Esophagus muscularis mucosa (tissue), 4 donors: ENCODE results near the gene UBE2D3. TPM values are rescaled to one million over a fixed set of nuclear protein-coding genes. Genes with fewer than 3 reads are reported as not detected.

Experiments
- DNase-seq: peaks from one replicate; pipeline ENCODE4 v3.0.0-alpha.2; 2017; ENCODE audit errors: extremely low spot score
- H3K27ac ChIP-seq, 4 donors: fragments of 200-600 bp; sonication (generic); replicated peaks in 1 of 4; 1 replicate in 3 of 4; 2 replicates in 1 of 4; pipeline ENCODE4 v1.5.1; 2016 to 2019; ENCODE audit warnings: mild to moderate bottlenecking in 1 of 4
- H3K27me3 ChIP-seq, 4 donors: fragments of 200-600 bp; sonication (generic); one replicate each; pipeline versions ENCODE4 v1.5.1 to v1.6.0; 2016 to 2019
- H3K36me3 ChIP-seq, 4 donors: fragments of 200-600 bp; sonication (generic); one replicate each; pipeline ENCODE4 v1.5.1; 2016 to 2019
- H3K4me1 ChIP-seq, 4 donors: fragments of 200-600 bp; sonication (generic); one replicate each; pipeline ENCODE4 v1.5.1; 2016 to 2019
- H3K4me3 ChIP-seq, 4 donors: fragments of 200-600 bp; sonication (generic); 1 replicate in 2 of 4; 2 replicates in 2 of 4; pipeline ENCODE4 v1.5.1; 2016 to 2019; ENCODE audit warnings: mild to moderate bottlenecking in 4 of 4, moderate library complexity in 1 of 4
- H3K9me3 ChIP-seq, 4 donors: fragments of 200-600 bp; sonication (generic); 1 replicate in 3 of 4; 2 replicates in 1 of 4; pipeline ENCODE4 v1.5.1; 2016 to 2019
- EP300 ChIP-seq: sonication (generic); formaldehyde crosslinking; IDR thresholded peaks from one replicate; pipeline ENCODE4 v1.6.1; 2017; ENCODE audit warnings: antibody characterized with exemption
- POLR2A ChIP-seq: fragments of 450-650 bp; IDR thresholded peaks from one replicate; pipeline ENCODE4 v1.6.1; 2017; ENCODE audit warnings: antibody characterized with exemption, moderate library complexity, mild to moderate bottlenecking, low read depth
- POLR2AphosphoS5 ChIP-seq, 2 donors: sonication (generic); formaldehyde crosslinking; IDR thresholded peaks; one replicate each; pipeline ENCODE4 v1.6.1; 2017; ENCODE audit warnings: antibody characterized with exemption in 2 of 2
- WGBS: methylation state at CpG from one replicate; pipeline ENCODE4 v1.1.5; 2018; 5-methylcytosine and 5-hydroxymethylcytosine counted together
- intact Hi-C: fragments of 100-400 bp; cut with DNase I; formaldehyde crosslinking; loops from one replicate; pipeline ENCODE4 v1.15.1; 2023
- total RNA-seq, 4 donors: library from RNA; depleted of rRNA; stranded (reverse); fragments of >200 nt; gene quantifications; one replicate each; pipeline versions ENCODE4 v1.1.0 to v1.2.1, GENCODE V29; 2016
- TF ChIP-seq, protein P1 (sequence below), 3 experiments: fragments of 200-600 bp in 2 of 3; fragments of 450-650 bp in 1 of 3; sonication (generic) in 2 of 3; IDR thresholded peaks; one replicate each; pipeline ENCODE4 v1.5.1; 2017 to 2019; ENCODE audit warnings: antibody characterized with exemption in 3 of 3, mild to moderate bottlenecking in 2 of 3, moderate library complexity in 1 of 3

Gene UBE2D3
- total RNA-seq, 4 donors from 2014 or later: 332 to 438 (median 394) TPM

DNA sequence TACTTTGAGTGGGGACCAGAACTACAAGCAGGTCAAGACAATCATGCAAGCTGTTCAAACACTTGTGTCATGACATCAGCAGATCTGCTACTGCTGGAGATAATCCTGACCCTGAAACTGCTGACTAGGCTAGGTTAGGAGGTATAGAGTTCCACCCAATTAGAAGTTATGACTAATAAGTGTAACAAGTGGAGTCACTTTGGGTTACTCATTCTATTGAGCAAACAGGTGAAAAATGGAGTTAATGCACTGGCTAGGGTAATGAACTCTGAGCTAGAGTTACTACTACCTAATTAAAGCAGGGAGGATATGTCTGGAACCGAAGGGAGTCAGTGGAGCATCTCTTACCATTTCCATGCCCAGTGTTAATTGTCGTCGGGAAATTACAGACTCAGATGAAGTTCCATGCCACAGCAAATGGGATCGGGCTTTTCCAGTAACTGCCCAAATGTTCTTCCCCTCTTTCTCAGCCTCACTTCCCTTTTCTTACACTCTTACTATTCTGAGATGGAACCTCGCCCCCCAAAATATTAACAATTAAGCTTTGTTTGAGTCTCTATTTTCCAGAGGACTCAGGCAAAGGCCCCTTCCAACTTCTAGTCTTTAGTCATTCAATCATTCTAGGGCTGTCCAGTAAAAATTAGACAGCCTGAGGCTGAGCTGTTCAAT is 46.7 kb downstream of the UBE2D3 start:
- no peak overlapping the region for H3K4me3 ChIP-seq
- no peak for DNase-seq
- no peaks in the 10 kb centered on the region for H3K27me3 ChIP-seq
- TF ChIP-seq EP300: no peak
- TF ChIP-seq, protein P1, sequence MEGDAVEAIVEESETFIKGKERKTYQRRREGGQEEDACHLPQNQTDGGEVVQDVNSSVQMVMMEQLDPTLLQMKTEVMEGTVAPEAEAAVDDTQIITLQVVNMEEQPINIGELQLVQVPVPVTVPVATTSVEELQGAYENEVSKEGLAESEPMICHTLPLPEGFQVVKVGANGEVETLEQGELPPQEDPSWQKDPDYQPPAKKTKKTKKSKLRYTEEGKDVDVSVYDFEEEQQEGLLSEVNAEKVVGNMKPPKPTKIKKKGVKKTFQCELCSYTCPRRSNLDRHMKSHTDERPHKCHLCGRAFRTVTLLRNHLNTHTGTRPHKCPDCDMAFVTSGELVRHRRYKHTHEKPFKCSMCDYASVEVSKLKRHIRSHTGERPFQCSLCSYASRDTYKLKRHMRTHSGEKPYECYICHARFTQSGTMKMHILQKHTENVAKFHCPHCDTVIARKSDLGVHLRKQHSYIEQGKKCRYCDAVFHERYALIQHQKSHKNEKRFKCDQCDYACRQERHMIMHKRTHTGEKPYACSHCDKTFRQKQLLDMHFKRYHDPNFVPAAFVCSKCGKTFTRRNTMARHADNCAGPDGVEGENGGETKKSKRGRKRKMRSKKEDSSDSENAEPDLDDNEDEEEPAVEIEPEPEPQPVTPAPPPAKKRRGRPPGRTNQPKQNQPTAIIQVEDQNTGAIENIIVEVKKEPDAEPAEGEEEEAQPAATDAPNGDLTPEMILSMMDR (IDR thresholded peaks at IDR 0.05): no peak
- no peak for TF ChIP-seq POLR2AphosphoS5 (IDR thresholded peaks at IDR 0.05)
- TF ChIP-seq POLR2A: no peak
- WGBS: 77% methylated on average over 5 of the region's 5 CpGs
- no peaks in the 10 kb centered on the region for H3K4me1 ChIP-seq
- intact Hi-C loops: no loop called here
- H3K27ac ChIP-seq: no peak overlapping the region
- H3K9me3 ChIP-seq: no peaks in the 10 kb centered on the region
- H3K36me3 ChIP-seq: no peaks in the 10 kb centered on the region

- Histone ChIP-seq H3K4me1 (no peaks in the 10 kb centered on the region), H3K9me3 (no peaks in the 10 kb centered on the region), H3K36me3 (no peaks in the 10 kb centered on the region), H3K4me3 (no peak overlapping the region), H3K27me3 (no peaks in the 10 kb centered on the region), H3K27ac (no peak overlapping the region)
- DNase-seq: no peak
- WGBS: 60% methylated on average over 4 of the region's 4 CpGs
- TF ChIP-seq POLR2AphosphoS5 (IDR thresholded peaks at IDR 0.05) (no peak), POLR2A (no peak), EP300 (no peak)
- TF ChIP-seq, protein P1 (IDR thresholded peaks at IDR 0.05): no peak
- intact Hi-C loops: no loop called here
Observed at GRCh38 chr4:102779204-102779603, 48.1 kb downstream of the UBE2D3 start.

DNA sequence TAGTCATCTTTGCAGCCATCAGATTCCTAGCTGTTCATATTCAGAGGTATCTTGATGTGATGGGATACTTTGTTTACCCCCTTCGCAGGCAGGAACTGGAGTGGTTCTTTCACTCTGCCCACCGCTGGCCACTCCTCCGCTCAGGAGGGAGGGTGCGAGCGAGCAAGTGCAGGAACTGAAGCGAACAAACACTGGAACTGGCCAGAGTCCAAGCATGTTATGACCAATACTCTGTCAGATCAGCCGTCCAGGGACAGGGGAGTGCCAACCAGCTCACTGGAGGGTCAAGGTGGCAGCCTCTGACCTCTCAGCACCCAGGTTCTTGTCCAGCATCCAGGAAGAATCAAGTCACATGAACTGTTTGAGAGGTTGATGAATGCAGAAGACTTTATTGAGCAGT is 48.6 kb downstream of the UBE2D3 start:
- no peaks in the 10 kb centered on the region for H3K27me3 ChIP-seq
- intact Hi-C loops: no loop called here
- 75% methylated on average over 7 of the region's 7 CpGs for WGBS
- no peaks in the 10 kb centered on the region for H3K36me3 ChIP-seq
- H3K9me3 ChIP-seq: no peaks in the 10 kb centered on the region
- H3K27ac ChIP-seq: no peak overlapping the region
- H3K4me3 ChIP-seq: no peak overlapping the region
- no peak for TF ChIP-seq POLR2A
- TF ChIP-seq POLR2AphosphoS5 (IDR thresholded peaks at IDR 0.05): no peak
- TF ChIP-seq EP300: no peak
- TF ChIP-seq, protein P1 (IDR thresholded peaks at IDR 0.05): no peak
- no peak for DNase-seq
- no peaks in the 10 kb centered on the region for H3K4me1 ChIP-seq

DNA sequence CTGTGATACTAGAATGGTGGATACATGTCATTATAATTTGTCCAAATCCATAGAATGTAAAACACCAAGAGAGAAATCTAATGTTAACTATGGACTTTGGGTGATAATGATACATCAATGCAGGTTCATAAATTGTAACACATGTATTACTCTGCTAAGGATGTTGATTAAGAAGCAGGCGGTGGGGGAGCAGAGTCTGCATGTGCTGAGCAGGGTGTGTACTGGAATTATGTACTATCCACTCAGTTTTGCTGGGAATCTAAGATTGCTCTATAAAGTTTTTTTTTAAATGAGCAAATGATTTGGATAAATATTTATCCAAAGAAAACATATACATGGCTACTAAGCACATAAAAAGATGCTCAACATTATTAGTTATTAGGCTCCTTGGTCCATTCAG is 51.5 kb downstream of the UBE2D3 start:
- intact Hi-C loops: no loop called here
- Histone ChIP-seq H3K4me1 (no peaks in the 10 kb centered on the region), H3K27me3 (no peaks in the 10 kb centered on the region), H3K36me3 (no peaks in the 10 kb centered on the region), H3K4me3 (no peak overlapping the region), H3K9me3 (no peaks in the 10 kb centered on the region), H3K27ac (no peak overlapping the region)
- TF ChIP-seq POLR2A (no peak), POLR2AphosphoS5 (IDR thresholded peaks at IDR 0.05) (no peak), EP300 (no peak)
- TF ChIP-seq, protein P1 (IDR thresholded peaks at IDR 0.05): no peak
- no peak for DNase-seq
- WGBS: 92% methylated on average over 1 of the region's 1 CpG

- 59% methylated on average over 2 of the region's 2 CpGs for WGBS
- Histone ChIP-seq H3K27me3 (no peaks in the 10 kb centered on the region), H3K4me3 (no peak overlapping the region), H3K9me3 (no peaks in the 10 kb centered on the region), H3K4me1 (no peaks in the 10 kb centered on the region), H3K27ac (no peak overlapping the region), H3K36me3 (no peaks in the 10 kb centered on the region)
- no peak for DNase-seq
- no peak for TF ChIP-seq EP300
- no peak for TF ChIP-seq POLR2A
- no peak for TF ChIP-seq POLR2AphosphoS5 (IDR thresholded peaks at IDR 0.05)
- TF ChIP-seq, protein P1 (IDR thresholded peaks at IDR 0.05): no peak
- intact Hi-C loops: no loop called here
Observed at GRCh38 chr4:102774254-102774653, 53.1 kb downstream of the UBE2D3 start.
